22Rv1 (cell line): Measurements from ENCODE around the gene G6PC1.
"Not testable (repeated sequence)": the region's sequence is repeated elsewhere in the genome, so short reads cannot be mapped to it uniquely, and the experiment has no call there.

Experiments
- ZFX ChIP-seq: fragments of 450-650 bp; IDR thresholded peaks from 2 replicates; pipeline ENCODE4 v1.6.1; 2017; ENCODE audit warnings: antibody characterized with exemption, borderline replicate concordance
- TF ChIP-seq, protein P1 (sequence below): fragments of 450-650 bp; IDR thresholded peaks from 2 replicates; pipeline ENCODE4 v1.5.1; 2017; ENCODE audit warnings: mild to moderate bottlenecking

DNA sequence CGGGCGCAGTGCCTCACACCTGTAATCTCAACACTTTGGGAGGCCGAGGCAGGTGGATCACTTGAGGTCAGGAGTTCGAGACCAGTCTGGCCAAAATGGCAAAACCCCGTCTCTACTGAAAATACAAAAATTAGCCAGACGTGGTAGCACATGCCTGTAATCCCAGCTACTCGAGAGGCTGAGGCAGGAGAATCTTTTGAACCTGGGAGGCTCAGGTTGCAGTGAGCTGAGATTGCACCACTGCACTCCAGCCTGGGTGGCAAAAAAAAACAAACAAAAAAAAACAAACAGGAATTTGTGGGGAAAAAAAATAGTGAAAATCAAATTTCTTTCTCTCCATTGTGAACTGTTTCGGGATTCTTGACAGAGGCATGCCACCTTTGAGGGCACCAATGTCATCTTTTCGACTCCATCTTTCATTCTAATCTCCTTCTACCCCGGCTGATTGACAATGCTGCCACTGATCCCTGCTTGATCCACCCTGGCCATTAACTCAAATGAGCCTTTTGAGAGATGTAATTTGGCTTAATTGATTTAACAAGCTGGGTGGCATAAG, 19.0 kb downstream of the G6PC1 start:
- TF ChIP-seq, protein P1, sequence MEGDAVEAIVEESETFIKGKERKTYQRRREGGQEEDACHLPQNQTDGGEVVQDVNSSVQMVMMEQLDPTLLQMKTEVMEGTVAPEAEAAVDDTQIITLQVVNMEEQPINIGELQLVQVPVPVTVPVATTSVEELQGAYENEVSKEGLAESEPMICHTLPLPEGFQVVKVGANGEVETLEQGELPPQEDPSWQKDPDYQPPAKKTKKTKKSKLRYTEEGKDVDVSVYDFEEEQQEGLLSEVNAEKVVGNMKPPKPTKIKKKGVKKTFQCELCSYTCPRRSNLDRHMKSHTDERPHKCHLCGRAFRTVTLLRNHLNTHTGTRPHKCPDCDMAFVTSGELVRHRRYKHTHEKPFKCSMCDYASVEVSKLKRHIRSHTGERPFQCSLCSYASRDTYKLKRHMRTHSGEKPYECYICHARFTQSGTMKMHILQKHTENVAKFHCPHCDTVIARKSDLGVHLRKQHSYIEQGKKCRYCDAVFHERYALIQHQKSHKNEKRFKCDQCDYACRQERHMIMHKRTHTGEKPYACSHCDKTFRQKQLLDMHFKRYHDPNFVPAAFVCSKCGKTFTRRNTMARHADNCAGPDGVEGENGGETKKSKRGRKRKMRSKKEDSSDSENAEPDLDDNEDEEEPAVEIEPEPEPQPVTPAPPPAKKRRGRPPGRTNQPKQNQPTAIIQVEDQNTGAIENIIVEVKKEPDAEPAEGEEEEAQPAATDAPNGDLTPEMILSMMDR: not testable (repeated sequence)
- not testable (repeated sequence) for TF ChIP-seq ZFX
